H1 (cell line): ENCODE results near the gene UPF3B. TPM values are rescaled to one million over a fixed set of nuclear protein-coding genes. Genes with fewer than 3 reads are reported as not detected.
A peak's percentile ranks its signal among the peaks of the same experiment; 100 is the strongest.

Experiments used
- ASH2L ChIP-seq: fragments of 200-600, 300-600 bp; sonication (generic); IDR thresholded peaks from one replicate; pipeline ENCODE4 v1.7.1; 2017; ENCODE audit warnings: low read length
- CTBP2 ChIP-seq: IDR thresholded peaks from 2 replicates; pipeline ENCODE4 v1.7.0; 2011; ENCODE audit warnings: borderline replicate concordance, mild to moderate bottlenecking, moderate library complexity, mixed read lengths, low read length; ENCODE audit not compliant: insufficient read depth, insufficient read length
- EP300 ChIP-seq, 2 experiments: IDR thresholded peaks; 1 replicate in 1 of 2; 2 replicates in 1 of 2; pipeline ENCODE4 v1.6.1; 2011 to 2012; ENCODE audit warnings: low read depth in 2 of 2, low read length in 2 of 2, mild to moderate bottlenecking in 2 of 2, borderline replicate concordance in 1 of 2, inconsistent platforms in 1 of 2, moderate library complexity in 1 of 2
- GABPA ChIP-seq: IDR thresholded peaks from 2 replicates; pipeline ENCODE4 v1.6.1; 2011; ENCODE audit warnings: mild to moderate bottlenecking, low read length, moderate library complexity, borderline replicate concordance; ENCODE audit not compliant: insufficient read depth
- JUND ChIP-seq: IDR thresholded peaks from 2 replicates; pipeline ENCODE4 v1.6.1; 2011; ENCODE audit warnings: mild to moderate bottlenecking, improper control_type of control experiment, low read length
- KDM5A ChIP-seq: fragments of 200-600 bp; IDR thresholded peaks from 2 replicates; pipeline ENCODE4 v1.7.1; 2012; ENCODE audit warnings: mild to moderate bottlenecking, low read length, inconsistent platforms, mixed read lengths
- POLR2A ChIP-seq, 2 experiments: IDR thresholded peaks; 1 replicate in 1 of 2; 2 replicates in 1 of 2; pipeline ENCODE4 v1.6.1; 2011; ENCODE audit warnings: low read depth in 2 of 2, low read length in 2 of 2, mild to moderate bottlenecking in 2 of 2; ENCODE audit errors: control extremely low read depth in 1 of 2
- RAD21 ChIP-seq, 2 experiments: IDR thresholded peaks in 1 of 2; conservative IDR thresholded peaks in 1 of 2; 2 replicates each; pipeline ENCODE4 v1.6.1; 2011; ENCODE audit warnings: low read depth in 2 of 2, low read length in 2 of 2, improper control_type of control experiment in 1 of 2, inconsistent platforms in 1 of 2, mild to moderate bottlenecking in 1 of 2, moderate library complexity in 1 of 2
- RFX5 ChIP-seq: IDR thresholded peaks from 2 replicates; pipeline ENCODE4 v1.6.1; 2011; ENCODE audit warnings: low read depth, low read length, improper control_type of control experiment, borderline replicate concordance
- SP2 ChIP-seq: IDR thresholded peaks from 2 replicates; pipeline ENCODE4 v1.6.1; 2012; ENCODE audit warnings: mild to moderate bottlenecking, low read length, inconsistent platforms
- SUZ12 ChIP-seq: fragments of 200-600 bp; sonication (generic); IDR thresholded peaks from 2 replicates; pipeline ENCODE4 v1.6.1; 2012; ENCODE audit warnings: mild to moderate bottlenecking, inconsistent platforms, low read length, moderate library complexity, mixed read lengths
- TAF1 ChIP-seq: IDR thresholded peaks from 2 replicates; pipeline ENCODE4 v1.6.1; 2011; ENCODE audit warnings: mild to moderate bottlenecking, low read depth, low read length
- TAF7 ChIP-seq: optimal IDR thresholded peaks from 2 replicates; pipeline ENCODE3; 2011; ENCODE audit warnings: low read depth, mild to moderate bottlenecking, inconsistent platforms, low read length, moderate library complexity, borderline replicate concordance
- ZNF274 ChIP-seq: IDR thresholded peaks from 2 replicates; pipeline ENCODE4 v1.7.0; 2012; ENCODE audit warnings: low read length, borderline replicate concordance; ENCODE audit errors: extremely low read depth
- polyA plus RNA-seq, 7 experiments: library from polyadenylated mRNA; depleted of rRNA in 3 of 7; stranded (reverse) in 5 of 7; unstranded in 2 of 7; fragments of >200 nt in 5 of 7; fragments of 200-250 nt in 2 of 7; gene quantifications; 1 replicate in 5 of 7; 2 replicates in 1 of 7; 4 replicates in 1 of 7; pipeline versions ENCODE4 v1.2.1 to v1.2.3, GENCODE V29; 2011 to 2013; ENCODE audit warnings: missing spikeins in 2 of 7, mixed read lengths in 2 of 7
- total RNA-seq: library from RNA; stranded (reverse); fragmentation: NEBNext Ultra II Directional; extraction: Animal tissue kit (Norgen Biotek cat#: 25700); gene quantifications from 2 replicates; pipeline ENCODE4 v1.2.1, GENCODE V29; 2021
- TF ChIP-seq, protein P1 (sequence below): IDR thresholded peaks from 2 replicates; pipeline ENCODE4 v1.6.1; 2012; ENCODE audit warnings: inconsistent platforms
- TF ChIP-seq, protein P2 (sequence below): IDR thresholded peaks from 2 replicates; pipeline ENCODE4 v1.6.1; 2011; ENCODE audit warnings: low read length, improper control_type of control experiment

The UPF3B gene
- total and polyA plus RNA-seq, 2 of the 8 experiments (the other 6 are each of a cell fraction or from before 2014, with no cell fraction given): 7.8 to 20.9 TPM

DNA sequence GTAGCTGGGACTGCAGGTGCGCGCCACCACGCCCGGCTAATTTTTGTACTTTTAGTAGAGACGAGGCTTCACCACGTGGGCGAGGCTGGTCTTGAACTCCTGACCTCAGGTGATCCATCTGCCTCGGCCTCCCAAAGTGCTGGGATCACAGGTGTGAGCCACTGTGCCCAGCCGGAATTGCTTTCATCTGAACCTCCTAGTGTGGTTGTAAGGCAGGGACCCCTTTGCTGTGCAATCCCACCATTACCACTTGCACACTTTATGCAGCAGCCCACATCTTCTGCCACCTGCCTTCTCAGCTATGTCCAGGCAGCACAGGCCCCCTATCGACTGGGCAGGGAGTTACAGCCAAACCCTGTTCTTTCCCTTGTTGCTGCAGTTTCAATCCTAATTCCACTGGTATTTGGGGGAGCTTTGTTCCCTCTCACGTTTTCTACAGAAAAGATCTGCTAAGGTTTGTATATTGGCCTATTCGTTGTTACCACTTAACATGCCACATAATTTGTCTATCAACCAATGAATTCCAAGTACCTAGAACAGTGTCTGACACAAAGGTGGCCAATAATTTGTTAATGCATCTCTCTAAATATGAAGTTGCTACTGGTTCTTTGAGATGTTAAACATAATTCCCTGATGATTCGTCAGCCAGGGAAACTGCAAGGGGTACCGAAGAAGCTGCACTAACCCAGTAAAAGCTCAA, 67.9 kb downstream of the UPF3B start (continued):
- TF ChIP-seq RFX5 (no peak), EP300 (IDR thresholded peaks at IDR 0.05; ENCODE audit: borderline replicate concordance in 1 of 2, low read depth in 2 of 2, low read length in 2 of 2) (no peak), TAF7 (no peak), TAF1 (no peak), JUND (no peak), RAD21 (IDR thresholded peaks at IDR 0.05 in 1 of 2, conservative IDR thresholded peaks at IDR 0.05 in 1 of 2; ENCODE audit: low read depth in 2 of 2, low read length in 2 of 2) (peak; percentile 9 to 33; a peak in 3 of 4 replicates), KDM5A (no peak), SP2 (no peak), GABPA (no peak), ZNF274 (no peak), POLR2A (IDR thresholded peaks at IDR 0.05; ENCODE audit: control extremely low read depth in 1 of 2, low read depth in 2 of 2, low read length in 2 of 2) (peak; percentile 53 to 77), CTBP2 (no peak), ASH2L (no peak), SUZ12 (no peak)
- TF ChIP-seq, protein P1, sequence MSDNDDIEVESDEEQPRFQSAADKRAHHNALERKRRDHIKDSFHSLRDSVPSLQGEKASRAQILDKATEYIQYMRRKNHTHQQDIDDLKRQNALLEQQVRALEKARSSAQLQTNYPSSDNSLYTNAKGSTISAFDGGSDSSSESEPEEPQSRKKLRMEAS: no peak
- TF ChIP-seq, protein P2, sequence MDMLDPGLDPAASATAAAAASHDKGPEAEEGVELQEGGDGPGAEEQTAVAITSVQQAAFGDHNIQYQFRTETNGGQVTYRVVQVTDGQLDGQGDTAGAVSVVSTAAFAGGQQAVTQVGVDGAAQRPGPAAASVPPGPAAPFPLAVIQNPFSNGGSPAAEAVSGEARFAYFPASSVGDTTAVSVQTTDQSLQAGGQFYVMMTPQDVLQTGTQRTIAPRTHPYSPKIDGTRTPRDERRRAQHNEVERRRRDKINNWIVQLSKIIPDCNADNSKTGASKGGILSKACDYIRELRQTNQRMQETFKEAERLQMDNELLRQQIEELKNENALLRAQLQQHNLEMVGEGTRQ: no peak
